PC-9 (cell line): Measurements from ENCODE around the gene FCF1. TPM values are rescaled to one million over a fixed set of nuclear protein-coding genes. Genes with fewer than 3 reads are reported as not detected.

Source experiments
- BruUV-seq: library from RNA; stranded (reverse); fragments of 400-500 nt; replicated peaks from 2 replicates; lab custom pipeline; 2021; lab: Mats Ljungman, UMichigan
- CTCF ChIA-PET: fragments of 300-600 bp; sonication (Branson Sonifier 250); formaldehyde crosslinking; loops from one replicate; lab custom pipeline; 2022; ENCODE audit warnings: antibody characterized with exemption; lab: Charles Lee
- POLR2A ChIA-PET: fragments of 300-600 bp; sonication (Branson Sonifier 250); formaldehyde crosslinking; loops from one replicate; lab custom pipeline; 2022; ENCODE audit warnings: antibody characterized with exemption; ENCODE audit not compliant: unreplicated experiment; lab: Charles Lee
- DNase-seq, 2 experiments: peaks; one replicate each; pipeline versions ENCODE4 v3.0.0 to v3.0.0-alpha.2; 2015 to 2022; ENCODE audit warnings: mixed read lengths in 1 of 2
- H2AFZ ChIP-seq: fragments of 200-600 bp; sonication (generic); 2 replicates; pipeline ENCODE4 v1.8.1; 2017; ENCODE audit warnings: antibody characterized with exemption
- H3F3A ChIP-seq: fragments of 200-600 bp; sonication (generic); 2 replicates; pipeline ENCODE4 v1.8.1; 2017; ENCODE audit warnings: antibody characterized with exemption, mild to moderate bottlenecking, low read depth; ENCODE audit not compliant: insufficient read depth
- H3K27ac ChIP-seq: fragments of 200-600 bp; sonication (generic); 2 replicates; pipeline ENCODE4 v1.6.1; 2016; ENCODE audit warnings: mixed run types
- H3K27me3 ChIP-seq: fragments of 200-600 bp; sonication (generic); 2 replicates; pipeline ENCODE4 v1.6.1; 2016; ENCODE audit warnings: low read depth, mixed run types; ENCODE audit not compliant: insufficient read depth
- H3K36me3 ChIP-seq: fragments of 200-600 bp; sonication (generic); 2 replicates; pipeline ENCODE4 v1.6.1; 2016; ENCODE audit warnings: low read depth, mixed run types
- H3K4me1 ChIP-seq: fragments of 200-600 bp; sonication (generic); replicated peaks from 2 replicates; pipeline ENCODE4 v1.6.1; 2016; ENCODE audit warnings: mixed run types; ENCODE audit not compliant: insufficient read depth
- H3K4me2 ChIP-seq: fragments of 200-600 bp; sonication (generic); 2 replicates; pipeline ENCODE4 v1.6.1; 2017; ENCODE audit warnings: mixed run types
- H3K4me3 ChIP-seq: fragments of 200-600 bp; sonication (generic); 2 replicates; pipeline ENCODE4 v1.6.1; 2016; ENCODE audit warnings: mixed run types
- H3K79me2 ChIP-seq: fragments of 200-600 bp; sonication (generic); 2 replicates; pipeline ENCODE4 v1.6.1; 2017; ENCODE audit warnings: low read depth, mixed run types
- H3K9me2 ChIP-seq: fragments of 200-600 bp; sonication (generic); 2 replicates; pipeline ENCODE4 v1.8.1; 2017; ENCODE audit warnings: mild to moderate bottlenecking; ENCODE audit not compliant: insufficient read depth
- H3K9me3 ChIP-seq: fragments of 200-600 bp; sonication (generic); 2 replicates; pipeline ENCODE4 v1.8.1; 2016; ENCODE audit warnings: low read depth; ENCODE audit not compliant: insufficient read depth
- H4K20me1 ChIP-seq: fragments of 200-600 bp; sonication (generic); 2 replicates; pipeline ENCODE4 v1.8.1; 2017; ENCODE audit not compliant: insufficient read depth
- EZH2 ChIP-seq: fragments of 200-600 bp; sonication (generic); IDR thresholded peaks from 2 replicates; pipeline ENCODE4 v1.8.0; 2017; ENCODE audit warnings: antibody characterized with exemption, low read depth
- intact Hi-C: fragments of 100-400 bp; cut with micrococcal nuclease; formaldehyde crosslinking; loops from one replicate; pipeline ENCODE4 v1.10.0; 2022; ENCODE audit not compliant: unreplicated experiment
- total RNA-seq: library from RNA; stranded (reverse); gene quantifications from 2 replicates; pipeline ENCODE4 v1.2.3, GENCODE V29; 2021
- TF ChIP-seq, protein P1 (sequence below): fragments of 200-600 bp; sonication (generic); conservative IDR thresholded peaks from 2 replicates; pipeline ENCODE4 v1.6.1; 2017; ENCODE audit warnings: mixed run types, antibody characterized with exemption, mild to moderate bottlenecking, moderate library complexity

The FCF1 gene
- total RNA-seq, 1 experiment from 2014 or later = 191 TPM

DNA sequence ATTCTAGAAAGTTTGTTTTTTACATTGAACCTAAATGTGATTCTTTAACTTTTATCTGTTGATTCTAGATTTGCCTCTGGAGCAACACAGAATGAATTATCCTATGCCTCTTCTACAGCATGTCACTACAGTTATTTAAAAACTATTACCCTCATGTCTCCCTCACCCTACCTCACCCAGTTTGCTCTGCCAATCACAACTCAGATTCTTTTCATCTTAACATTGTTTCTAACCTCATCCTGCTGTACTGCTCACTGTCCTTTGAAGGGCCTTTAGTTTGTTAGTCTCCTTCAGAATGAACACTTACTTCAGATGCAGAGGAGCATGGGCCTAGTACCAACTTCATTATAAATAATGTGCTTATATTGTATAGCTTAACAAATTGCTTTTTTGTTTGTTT is 71.7 kb downstream of the FCF1 start:
- CTCF ChIA-PET = no interaction called here
- intact Hi-C loops = no loop called here
- no peak overlapping the region for H3K4me2 ChIP-seq
- H3K9me2 ChIP-seq = no peaks in the 10 kb centered on the region
- peaks cover 19% of the 10 kb centered on the region; the same call in 1 of the 2 replicates for H3F3A ChIP-seq
- peaks cover 43% of the 10 kb centered on the region for H3K79me2 ChIP-seq
- no peaks in the 10 kb centered on the region for H3K27me3 ChIP-seq
- no peak overlapping the region for H3K27ac ChIP-seq
- H3K36me3 ChIP-seq = peaks cover 56% of the 10 kb centered on the region
- H3K9me3 ChIP-seq = no peaks in the 10 kb centered on the region
- DNase-seq = no peak
- H4K20me1 ChIP-seq = peaks cover 36% of the 10 kb centered on the region
- TF ChIP-seq, protein P1, sequence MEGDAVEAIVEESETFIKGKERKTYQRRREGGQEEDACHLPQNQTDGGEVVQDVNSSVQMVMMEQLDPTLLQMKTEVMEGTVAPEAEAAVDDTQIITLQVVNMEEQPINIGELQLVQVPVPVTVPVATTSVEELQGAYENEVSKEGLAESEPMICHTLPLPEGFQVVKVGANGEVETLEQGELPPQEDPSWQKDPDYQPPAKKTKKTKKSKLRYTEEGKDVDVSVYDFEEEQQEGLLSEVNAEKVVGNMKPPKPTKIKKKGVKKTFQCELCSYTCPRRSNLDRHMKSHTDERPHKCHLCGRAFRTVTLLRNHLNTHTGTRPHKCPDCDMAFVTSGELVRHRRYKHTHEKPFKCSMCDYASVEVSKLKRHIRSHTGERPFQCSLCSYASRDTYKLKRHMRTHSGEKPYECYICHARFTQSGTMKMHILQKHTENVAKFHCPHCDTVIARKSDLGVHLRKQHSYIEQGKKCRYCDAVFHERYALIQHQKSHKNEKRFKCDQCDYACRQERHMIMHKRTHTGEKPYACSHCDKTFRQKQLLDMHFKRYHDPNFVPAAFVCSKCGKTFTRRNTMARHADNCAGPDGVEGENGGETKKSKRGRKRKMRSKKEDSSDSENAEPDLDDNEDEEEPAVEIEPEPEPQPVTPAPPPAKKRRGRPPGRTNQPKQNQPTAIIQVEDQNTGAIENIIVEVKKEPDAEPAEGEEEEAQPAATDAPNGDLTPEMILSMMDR = no peak
- TF ChIP-seq EZH2 = no peak
- POLR2A ChIA-PET = interaction anchor here (0.5 kb wide), 1 partner anchor 20 kb away, joined by 4 read pairs; no protein-coding TSS in a partner anchor
- no peak overlapping the region for H2AFZ ChIP-seq
- no TSS peak for BruUV-seq
- no peak overlapping the region for H3K4me3 ChIP-seq
- H3K4me1 ChIP-seq = no peaks in the 10 kb centered on the region

DNA sequence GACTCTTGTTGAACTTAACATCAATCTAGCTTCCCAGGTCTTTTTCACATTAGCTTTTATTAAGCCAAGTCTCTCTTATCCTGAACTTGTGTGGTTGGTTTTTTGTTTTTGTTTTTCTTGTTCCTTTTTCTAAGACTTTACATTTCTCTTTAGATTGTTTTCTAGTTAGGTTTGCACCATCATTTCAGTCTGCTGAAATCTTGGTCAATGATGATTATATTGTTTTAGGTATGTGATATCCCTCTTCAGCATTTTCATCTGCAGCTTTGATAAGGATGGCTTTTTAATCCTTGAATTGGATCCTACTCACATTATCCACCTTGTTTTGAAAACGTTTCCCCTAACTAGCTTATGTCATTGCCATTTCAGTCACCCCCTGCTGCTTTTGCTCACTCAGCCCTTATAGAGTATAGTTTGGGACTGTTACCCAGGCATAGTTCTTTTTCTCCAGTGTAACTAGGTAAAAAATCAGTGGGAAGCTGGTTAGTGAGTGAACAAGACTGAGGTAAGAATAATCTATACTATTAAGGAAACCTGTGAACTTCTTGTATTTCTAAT is 72.2 kb downstream of the FCF1 start:
- no peak for DNase-seq
- no peak overlapping the region for H3K4me2 ChIP-seq
- no peak overlapping the region for H3K27ac ChIP-seq
- peaks cover 48% of the 10 kb centered on the region for H3K79me2 ChIP-seq
- peaks cover 56% of the 10 kb centered on the region for H3K36me3 ChIP-seq
- ChIA-PET POLR2A (interaction anchor here (0.5 kb wide), 1 partner anchor 19 kb away, joined by 4 read pairs; no protein-coding TSS in a partner anchor), CTCF (interaction anchor here (0.8 kb wide), 1 partner anchor 15 kb away, joined by 3 read pairs; no protein-coding TSS in a partner anchor)
- no peak for TF ChIP-seq EZH2
- TF ChIP-seq, protein P1 = no peak
- no peaks in the 10 kb centered on the region for H3K4me1 ChIP-seq
- no TSS peak for BruUV-seq
- no peaks in the 10 kb centered on the region for H3K9me2 ChIP-seq
- no peaks in the 10 kb centered on the region for H3K9me3 ChIP-seq
- peaks cover 40% of the 10 kb centered on the region for H4K20me1 ChIP-seq
- H2AFZ ChIP-seq = no peak overlapping the region
- intact Hi-C loops = no loop called here
- no peak overlapping the region for H3K4me3 ChIP-seq
- no peaks in the 10 kb centered on the region for H3K27me3 ChIP-seq
- H3F3A ChIP-seq = peaks cover 24% of the 10 kb centered on the region; the same call in 1 of the 2 replicates

DNA sequence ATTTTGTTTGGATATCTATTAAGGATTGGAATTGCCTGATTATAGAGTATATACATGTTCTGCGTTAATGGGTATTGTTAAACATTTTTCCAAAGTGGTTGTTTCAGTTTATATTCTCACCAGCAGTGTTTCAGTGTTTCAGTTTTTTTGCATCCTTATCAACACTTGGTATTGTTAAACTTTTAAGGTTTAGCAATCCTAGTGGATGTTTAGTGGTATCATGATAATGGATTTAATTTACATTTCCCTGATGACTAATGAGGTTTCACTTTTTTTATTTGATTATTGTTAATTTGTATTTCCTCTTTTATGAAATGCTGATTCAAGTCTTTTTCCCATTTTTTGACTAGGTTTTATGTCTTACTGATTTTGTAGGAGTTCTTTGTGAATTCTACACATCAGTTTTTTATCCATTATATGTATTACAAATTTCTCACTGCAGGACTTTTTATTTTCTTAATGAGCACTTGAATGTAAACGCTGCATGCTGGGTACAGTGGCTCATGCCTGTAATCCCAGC is 73.9 kb downstream of the FCF1 start:
- Histone ChIP-seq H3K4me3 (no peak overlapping the region), H3K79me2 (peaks cover 64% of the 10 kb centered on the region), H3K9me3 (no peaks in the 10 kb centered on the region), H3K9me2 (no peaks in the 10 kb centered on the region), H3K4me1 (no peaks in the 10 kb centered on the region), H3F3A (peaks cover 28% of the 10 kb centered on the region; the same call in 1 of the 2 replicates), H3K27me3 (no peaks in the 10 kb centered on the region), H2AFZ (no peak overlapping the region), H3K27ac (no peak overlapping the region), H3K36me3 (peaks cover 53% of the 10 kb centered on the region), H3K4me2 (no peak overlapping the region), H4K20me1 (peaks cover 45% of the 10 kb centered on the region)
- intact Hi-C loops = no loop called here
- no peak for DNase-seq
- POLR2A ChIA-PET = interaction anchor here (0.6 kb wide), 1 partner anchor 50 kb away, joined by 3 read pairs; no protein-coding TSS in a partner anchor
- BruUV-seq = no TSS peak
- CTCF ChIA-PET = no interaction called here
- TF ChIP-seq EZH2 = no peak
- TF ChIP-seq, protein P1 = no peak; the same call in 1 of the 2 replicates

Other genes with a start within 250 kb of the FCF1 start
- 1,010 and 1,208 TPM in 2 replicates for gene NPC2, start 219.8 kb upstream of the FCF1 start, total RNA-seq
- 83.2 and 86.5 TPM in 2 replicates for gene ISCA2, start 219.4 kb upstream of the FCF1 start, total RNA-seq
- gene LTBP2, start 100.9 kb upstream of the FCF1 start, total RNA-seq = 121 and 124 TPM in 2 replicates
- gene AREL1, start 64 bp upstream of the FCF1 start, total RNA-seq = 98.4 and 108 TPM in 2 replicates
- 146 and 170 TPM in 2 replicates for gene YLPM1, start 50.2 kb downstream of the FCF1 start, total RNA-seq
- gene PROX2, start 163.0 kb downstream of the FCF1 start, total RNA-seq = not detected in 2 replicates
- gene DLST, start 168.8 kb downstream of the FCF1 start, total RNA-seq = 309 and 320 TPM in 2 replicates
- 3.4 and 4.2 TPM in 2 replicates for gene RPS6KL1, start 210.1 kb downstream of the FCF1 start, total RNA-seq
- gene PGF, start 242.5 kb downstream of the FCF1 start, total RNA-seq = 8.9 and 11.7 TPM in 2 replicates